22Rv1 (cell line): ENCODE measurements around the gene CLMN.
"Not testable (repeated sequence)": the region's sequence is repeated elsewhere in the genome, so short reads cannot be mapped to it uniquely, and the experiment has no call there.

ENCODE experiments used
- H3K27ac ChIP-seq: fragments of 450-650 bp; 2 replicates; pipeline ENCODE4 v1.5.1; 2017
- CTCF ChIP-seq: fragments of 450-650 bp; IDR thresholded peaks from 2 replicates; pipeline ENCODE4 v1.5.1; 2017; ENCODE audit warnings: mild to moderate bottlenecking
- ZFX ChIP-seq: fragments of 450-650 bp; IDR thresholded peaks from 2 replicates; pipeline ENCODE4 v1.6.1; 2017; ENCODE audit warnings: antibody characterized with exemption, borderline replicate concordance

The CLMN gene

GRCh38 chr14:95185767-95186392 is 133.8 kb downstream of the CLMN start:
- no peak overlapping the region for H3K27ac ChIP-seq
- TF ChIP-seq CTCF: no peak
- TF ChIP-seq ZFX: no peak

GRCh38 chr14:95185033-95185766 is 134.5 kb downstream of the CLMN start:
- no peak for TF ChIP-seq ZFX
- no peak for TF ChIP-seq CTCF
- H3K27ac ChIP-seq: no peak overlapping the region

- no peak overlapping the region for H3K27ac ChIP-seq
- no peak for TF ChIP-seq ZFX
Observed at GRCh38 chr14:95184413-95184790, 135.3 kb downstream of the CLMN start.

GRCh38 chr14:95183532-95184412 is 135.9 kb downstream of the CLMN start:
- TF ChIP-seq ZFX (no peak), CTCF (no peak)
- H3K27ac ChIP-seq: no peak overlapping the region

- H3K27ac ChIP-seq: no peak overlapping the region
- TF ChIP-seq ZFX (no peak), CTCF (no peak)
Observed at GRCh38 chr14:95183082-95183481, 136.6 kb downstream of the CLMN start.

- TF ChIP-seq ZFX (no peak), CTCF (no peak)
- H3K27ac ChIP-seq: no peak overlapping the region
Observed at GRCh38 chr14:95182379-95182778, 137.3 kb downstream of the CLMN start.

GRCh38 chr14:95180966-95181741 is 138.6 kb downstream of the CLMN start:
- no peak for TF ChIP-seq ZFX
- TF ChIP-seq CTCF: no peak

GRCh38 chr14:95175670-95176069 is 144.0 kb downstream of the CLMN start:
- not testable (repeated sequence) for H3K27ac ChIP-seq

More at GRCh38 chr14:95180966-95181741, 138.6 kb downstream of the CLMN start:
- H3K27ac ChIP-seq: no peak overlapping the region
